Measurements from ENCODE around the gene DUOXA1. TPM values are rescaled to one million over a fixed set of nuclear protein-coding genes. Genes with fewer than 3 reads are reported as not detected.

Gene DUOXA1
- total and polyA plus RNA-seq, 2 of the 4 experiments (the other 2 are of a cell fraction) = 0.02 TPM; not detected in 1

DNA sequence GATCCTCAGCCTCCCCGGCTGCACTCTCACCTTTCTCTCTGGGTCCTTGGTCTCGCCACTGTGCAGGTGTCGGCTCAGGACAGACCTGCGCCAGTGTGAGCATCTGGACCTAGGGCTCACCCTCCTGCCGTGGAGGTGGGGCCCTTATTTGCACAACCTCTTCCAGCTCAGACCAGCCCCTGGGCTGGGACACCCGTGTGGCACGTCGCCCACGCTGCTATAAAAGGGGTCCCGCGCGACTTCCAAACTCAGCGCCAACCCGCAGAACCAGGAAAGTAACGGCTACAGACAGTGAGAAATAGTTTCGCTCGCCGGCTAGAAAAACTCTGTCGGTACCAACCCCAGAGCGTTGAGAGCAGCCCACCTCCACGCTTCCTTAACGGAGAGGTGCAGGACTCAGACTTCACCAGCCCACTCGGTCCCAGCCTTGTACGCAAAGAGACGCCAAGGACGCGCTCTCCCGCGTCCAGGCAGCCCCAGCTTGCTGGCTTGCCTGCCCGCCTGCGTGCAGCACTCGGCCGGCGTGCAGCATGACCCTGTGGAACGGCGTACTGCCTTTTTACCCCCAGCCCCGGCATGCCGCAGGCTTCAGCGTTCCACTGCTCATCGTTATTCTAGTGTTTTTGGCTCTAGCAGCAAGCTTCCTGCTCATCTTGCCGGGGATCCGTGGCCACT lies 15.5 kb downstream of the DUOXA1 start, which contains the start of the genes DUOX2 and DUOXA2:
Gene DUOX2, minus strand, starts transcription at position 97 of the 675 bp plus-strand sequence. CDS start 761 bp downstream, outside the sequence.
Gene DUOXA2, plus strand, starts transcription at position 251 of the 675 bp plus-strand sequence. Its CDS starts 280 bp downstream, at position 531.
- in situ Hi-C loops (cut with MboI; ENCODE audit: low sequenced_read_pairs) = no loop called here
- DNase-seq = no peak

More for the DNA sequence above, 15.5 kb downstream of the DUOXA1 start, which contains the start of the genes DUOX2 and DUOXA2:
- TF ChIP-seq BHLHE40 (IDR thresholded peaks at IDR 0.05; ENCODE audit: low read depth, low read length) (no peak), CEBPB (IDR thresholded peaks at IDR 0.05; ENCODE audit: low read depth, low read length) (no peak), FOS (IDR thresholded peaks at IDR 0.05; ENCODE audit: low read depth, low read length) (no peak), CHD1 (IDR thresholded peaks at IDR 0.05; ENCODE audit: low read depth, low read length) (no peak), MAFK (IDR thresholded peaks at IDR 0.05; ENCODE audit: low read depth, low read length) (no peak), MAZ (IDR thresholded peaks at IDR 0.05; ENCODE audit: borderline replicate concordance, low read depth, low read length) (no peak)
- TF ChIP-seq, protein P1, sequence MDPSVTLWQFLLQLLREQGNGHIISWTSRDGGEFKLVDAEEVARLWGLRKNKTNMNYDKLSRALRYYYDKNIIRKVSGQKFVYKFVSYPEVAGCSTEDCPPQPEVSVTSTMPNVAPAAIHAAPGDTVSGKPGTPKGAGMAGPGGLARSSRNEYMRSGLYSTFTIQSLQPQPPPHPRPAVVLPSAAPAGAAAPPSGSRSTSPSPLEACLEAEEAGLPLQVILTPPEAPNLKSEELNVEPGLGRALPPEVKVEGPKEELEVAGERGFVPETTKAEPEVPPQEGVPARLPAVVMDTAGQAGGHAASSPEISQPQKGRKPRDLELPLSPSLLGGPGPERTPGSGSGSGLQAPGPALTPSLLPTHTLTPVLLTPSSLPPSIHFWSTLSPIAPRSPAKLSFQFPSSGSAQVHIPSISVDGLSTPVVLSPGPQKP (IDR thresholded peaks at IDR 0.05; ENCODE audit: borderline replicate concordance, low read depth, low read length) = no peak
- TF ChIP-seq, protein P2, sequence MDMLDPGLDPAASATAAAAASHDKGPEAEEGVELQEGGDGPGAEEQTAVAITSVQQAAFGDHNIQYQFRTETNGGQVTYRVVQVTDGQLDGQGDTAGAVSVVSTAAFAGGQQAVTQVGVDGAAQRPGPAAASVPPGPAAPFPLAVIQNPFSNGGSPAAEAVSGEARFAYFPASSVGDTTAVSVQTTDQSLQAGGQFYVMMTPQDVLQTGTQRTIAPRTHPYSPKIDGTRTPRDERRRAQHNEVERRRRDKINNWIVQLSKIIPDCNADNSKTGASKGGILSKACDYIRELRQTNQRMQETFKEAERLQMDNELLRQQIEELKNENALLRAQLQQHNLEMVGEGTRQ (IDR thresholded peaks at IDR 0.05; ENCODE audit: low read depth, low read length) = no peak
- TF ChIP-seq, protein P3, sequence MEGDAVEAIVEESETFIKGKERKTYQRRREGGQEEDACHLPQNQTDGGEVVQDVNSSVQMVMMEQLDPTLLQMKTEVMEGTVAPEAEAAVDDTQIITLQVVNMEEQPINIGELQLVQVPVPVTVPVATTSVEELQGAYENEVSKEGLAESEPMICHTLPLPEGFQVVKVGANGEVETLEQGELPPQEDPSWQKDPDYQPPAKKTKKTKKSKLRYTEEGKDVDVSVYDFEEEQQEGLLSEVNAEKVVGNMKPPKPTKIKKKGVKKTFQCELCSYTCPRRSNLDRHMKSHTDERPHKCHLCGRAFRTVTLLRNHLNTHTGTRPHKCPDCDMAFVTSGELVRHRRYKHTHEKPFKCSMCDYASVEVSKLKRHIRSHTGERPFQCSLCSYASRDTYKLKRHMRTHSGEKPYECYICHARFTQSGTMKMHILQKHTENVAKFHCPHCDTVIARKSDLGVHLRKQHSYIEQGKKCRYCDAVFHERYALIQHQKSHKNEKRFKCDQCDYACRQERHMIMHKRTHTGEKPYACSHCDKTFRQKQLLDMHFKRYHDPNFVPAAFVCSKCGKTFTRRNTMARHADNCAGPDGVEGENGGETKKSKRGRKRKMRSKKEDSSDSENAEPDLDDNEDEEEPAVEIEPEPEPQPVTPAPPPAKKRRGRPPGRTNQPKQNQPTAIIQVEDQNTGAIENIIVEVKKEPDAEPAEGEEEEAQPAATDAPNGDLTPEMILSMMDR (conservative IDR thresholded peaks at IDR 0.05; ENCODE audit: low read depth, low read length) = no peak
- H2AFZ ChIP-seq (replicated peaks; ENCODE audit: low read length, poor library complexity) = peak within 1 kb of the TSS; percentile 67
- WGBS, 2 experiments (ENCODE audit: extremely low coverage in 2 of 2, insufficient read length in 1 of 2) = 4% methylated on average over 21 of the region's 42 CpGs; no CpG with 5 or more reads in 1 of the 2 experiments
- no peak within 1 kb of the TSS for H3K4ac ChIP-seq (ENCODE audit: low read depth, low read length)
- no peak within 1 kb of the TSS for H4K5ac ChIP-seq (ENCODE audit: low read depth, low read length)
- no TSS peak for BruUV-seq (replicated peaks)
- H3K23ac ChIP-seq (ENCODE audit: low read depth, low read length) = no peak within 1 kb of the TSS
- no peak within 1 kb of the TSS for H3K14ac ChIP-seq (replicated peaks; ENCODE audit: low read depth, low read length)
- H3K4me1 ChIP-seq (ENCODE audit: control insufficient read depth, insufficient read depth, low read length) = no peaks in the 10 kb centered on the region; the same call in 1 of the 2 replicates
- no peaks in the 10 kb centered on the region for H3K79me1 ChIP-seq (ENCODE audit: low read depth in 1 of 2, low read length in 2 of 2)
- H2AK5ac ChIP-seq (ENCODE audit: low read depth, low read length) = no peak within 1 kb of the TSS
- H3K9ac ChIP-seq (ENCODE audit: low read depth, low read length) = no peak within 1 kb of the TSS
- dilution Hi-C loops (cut with HindIII; ENCODE audit: low sequenced_read_pairs, unreplicated experiment) (no loop called here), intact Hi-C loops (cut with micrococcal nuclease) (no loop called here)
- H3K4me2 ChIP-seq (ENCODE audit: low read depth, low read length) = peak within 1 kb of the TSS; percentile 54; the same call in 1 of the 2 replicates
- H4K91ac ChIP-seq (ENCODE audit: insufficient read depth, low read depth, low read length) = no peak within 1 kb of the TSS
- POLR2A ChIA-PET (ENCODE audit: unreplicated experiment) = no interaction called here
- no peak within 1 kb of the TSS for H3K18ac ChIP-seq (ENCODE audit: low read depth, low read length)
- peaks cover 80% of the 10 kb centered on the region for H3K27me3 ChIP-seq (ENCODE audit: control insufficient read depth, insufficient read depth, low read length)
- H2AK9ac ChIP-seq (replicated peaks; ENCODE audit: low read depth, low read length, poor library complexity) = no peak within 1 kb of the TSS
- H3K27ac ChIP-seq (ENCODE audit: insufficient read depth, low read length) = no peak within 1 kb of the TSS
- no peaks in the 10 kb centered on the region for H3K9me1 ChIP-seq (ENCODE audit: insufficient read depth, low read length)
- H2BK20ac ChIP-seq (ENCODE audit: low read depth, low read length) = no peak within 1 kb of the TSS
- H2BK5ac ChIP-seq (ENCODE audit: low read depth, low read length, poor library complexity, severe bottlenecking) = no peak within 1 kb of the TSS
- H3K56ac ChIP-seq (ENCODE audit: extremely low read depth, insufficient read depth, low read length) = no peak within 1 kb of the TSS
- H4K8ac ChIP-seq (ENCODE audit: low read depth in 2 of 2, low read length in 2 of 2) = no peak within 1 kb of the TSS
- no peaks in the 10 kb centered on the region for H4K20me1 ChIP-seq (ENCODE audit: insufficient read depth, low read length)
- H2BK15ac ChIP-seq (ENCODE audit: low read depth, low read length) = no peak within 1 kb of the TSS
- H2BK120ac ChIP-seq (ENCODE audit: low read depth, low read length) = no peak within 1 kb of the TSS
- no peaks in the 10 kb centered on the region for H3K36me3 ChIP-seq (ENCODE audit: control insufficient read depth, insufficient read depth, low read length)
- no peaks in the 10 kb centered on the region for H3K9me3 ChIP-seq (ENCODE audit: control insufficient read depth, insufficient read depth, low read length)
- ATAC-seq (ENCODE audit: low read depth) = peak; percentile 16; the same call in 1 of the 2 replicates
- CTCF ChIA-PET = no interaction called here
- no peak within 1 kb of the TSS for H3K4me3 ChIP-seq (ENCODE audit: insufficient read depth, low read depth, low read length)

Measured in IMR-90 (cell line).